Stimulated activated CD8-positive, alpha-beta memory T cell treated with anti-CD3 and anti-CD28 coated beads, Interleukin-7, amount 100 ng/mL, for 4 hours (primary cell): ENCODE measurements around the gene ABCG1.

Source experiments
- DNase-seq, 2 donors: peaks; one replicate each; pipeline ENCODE4 v3.0.0-alpha.2; 2020; ENCODE audit warnings: low read depth in 2 of 2

Gene ABCG1

GRCh38 chr21:42319851-42320572, 101.1 kb downstream of the ABCG1 start:
- no peak for DNase-seq

- no peak for DNase-seq
Observed at GRCh38 chr21:42320791-42321190, 101.9 kb downstream of the ABCG1 start.

GRCh38 chr21:42321231-42321630, 102.3 kb downstream of the ABCG1 start:
- no peak for DNase-seq

- no peak for DNase-seq
Observed at GRCh38 chr21:42321845-42322244, 102.9 kb downstream of the ABCG1 start.

GRCh38 chr21:42324896-42325295, 106.0 kb downstream of the ABCG1 start:
- DNase-seq, result no peak

- no peak for DNase-seq
Observed at GRCh38 chr21:42330380-42331371, 111.7 kb downstream of the ABCG1 start.

- DNase-seq, result no peak
Observed at GRCh38 chr21:42331660-42332059, 112.7 kb downstream of the ABCG1 start.

- DNase-seq, result no peak
Observed at GRCh38 chr21:42332557-42333317, 113.8 kb downstream of the ABCG1 start.

GRCh38 chr21:42336054-42336453, 117.1 kb downstream of the ABCG1 start:
- no peak for DNase-seq

GRCh38 chr21:42337276-42337675, 118.3 kb downstream of the ABCG1 start:
- DNase-seq, result no peak

GRCh38 chr21:42337830-42338728, 119.1 kb downstream of the ABCG1 start:
- DNase-seq, result peak; percentile 55 to 70

GRCh38 chr21:42338729-42339715, 120.1 kb downstream of the ABCG1 start:
- no peak for DNase-seq

- no peak for DNase-seq
Observed at GRCh38 chr21:42340187-42341050, 121.5 kb downstream of the ABCG1 start.

- DNase-seq, result no peak
Observed at GRCh38 chr21:42341776-42342542, 123.0 kb downstream of the ABCG1 start.

- no peak for DNase-seq
Observed at GRCh38 chr21:42343101-42343500, 124.2 kb downstream of the ABCG1 start.

- no peak for DNase-seq
Observed at GRCh38 chr21:42343556-42343955, 124.6 kb downstream of the ABCG1 start.

- DNase-seq, result no peak
Observed at GRCh38 chr21:42343963-42344510, 125.1 kb downstream of the ABCG1 start.

GRCh38 chr21:42344631-42345030, 125.7 kb downstream of the ABCG1 start:
- no peak for DNase-seq
